PFSK-1 (cell line): ENCODE data around the gene EXOC4.

Source experiments
- SIN3A ChIP-seq: IDR thresholded peaks from 2 replicates; pipeline ENCODE4 v1.6.1; 2012; ENCODE audit warnings: mild to moderate bottlenecking, low read length, moderate library complexity, borderline replicate concordance; ENCODE audit not compliant: insufficient read depth
- TAF1 ChIP-seq: IDR thresholded peaks from 2 replicates; pipeline ENCODE4 v1.6.1; 2012; ENCODE audit warnings: low read length, control low read depth, borderline replicate concordance; ENCODE audit not compliant: insufficient read depth

- no peak for TF ChIP-seq TAF1
- TF ChIP-seq SIN3A: no peak
Observed at GRCh38 chr7:133777701-133778100, 524.8 kb downstream of the EXOC4 start.
